Lower leg skin (tissue), 4 donors: ENCODE data around the gene TIPARP. TPM values are rescaled to one million over a fixed set of nuclear protein-coding genes. Genes with fewer than 3 reads are reported as not detected.

ENCODE experiments used
- DNase-seq, 2 donors: peaks; one replicate each; pipeline ENCODE4 v3.0.0-alpha.2; 2019; ENCODE audit warnings: low spot score in 2 of 2
- H3K4me3 ChIP-seq: fragments of 200-600 bp; sonication (generic); 2 replicates; pipeline ENCODE4 v1.5.1; 2017; ENCODE audit warnings: mild to moderate bottlenecking, low read depth; ENCODE audit not compliant: poor library complexity, severe bottlenecking
- CTCF ChIP-seq, 3 donors: fragments of 450-650 bp; IDR thresholded peaks; one replicate each; pipeline ENCODE4 v1.5.1; 2016; ENCODE audit warnings: antibody characterized with exemption in 3 of 3, mild to moderate bottlenecking in 3 of 3, moderate library complexity in 2 of 3
- POLR2A ChIP-seq, 2 donors: fragments of 450-650 bp; IDR thresholded peaks; one replicate each; pipeline ENCODE4 v1.6.1; 2016 to 2017; ENCODE audit warnings: antibody characterized with exemption in 2 of 2, mild to moderate bottlenecking in 1 of 2, moderate library complexity in 1 of 2
- WGBS, 2 donors: methylation state at CpG; one replicate each; pipeline ENCODE4 v1.1.5; 2018; 5-methylcytosine and 5-hydroxymethylcytosine counted together
- intact Hi-C: fragments of 100-400 bp; cut with DNase I; formaldehyde crosslinking; loops from one replicate; pipeline ENCODE4 v1.15.0; 2023; ENCODE audit warnings: low total_unique reads
- total RNA-seq, 4 donors: library from RNA; depleted of rRNA; stranded (reverse); fragments of >200 nt; gene quantifications; one replicate each; pipeline ENCODE4 v1.1.0, GENCODE V29; 2016

TIPARP gene
- total RNA-seq, 4 donors from 2014 or later: 59.1 to 70.3 (median 68.5) TPM

- intact Hi-C loops: no loop called here
- DNase-seq: no peak
- TF ChIP-seq CTCF (IDR thresholded peaks at IDR 0.05) (no peak), POLR2A (IDR thresholded peaks at IDR 0.05) (no peak)
- H3K4me3 ChIP-seq: no peak overlapping the region
- 51 to 70% methylated on average over 1 of the region's 1 CpG for WGBS, 2 donors
These were observed 28.0 kb downstream of the TIPARP start for GRCh38 chr3:156702367-156702766.

- WGBS, 2 donors: 93% methylated on average over 4 of the region's 4 CpGs
- no peak for TF ChIP-seq CTCF (IDR thresholded peaks at IDR 0.05)
- no peak for TF ChIP-seq POLR2A (IDR thresholded peaks at IDR 0.05)
- intact Hi-C loops: no loop called here
- DNase-seq: no peak
- no peak overlapping the region for H3K4me3 ChIP-seq
These were observed 30.1 kb downstream of the TIPARP start for GRCh38 chr3:156704370-156705036.

GRCh38 chr3:156705761-156706616 lies 31.6 kb downstream of the TIPARP start:
- TF ChIP-seq POLR2A (IDR thresholded peaks at IDR 0.05) (no peak), CTCF (IDR thresholded peaks at IDR 0.05) (no peak)
- intact Hi-C loops: no loop called here
- 57 to 64% methylated on average over 3 of the region's 3 CpGs for WGBS, 2 donors
- H3K4me3 ChIP-seq: no peak overlapping the region
- DNase-seq: no peak

- TF ChIP-seq POLR2A (IDR thresholded peaks at IDR 0.05) (no peak), CTCF (IDR thresholded peaks at IDR 0.05) (no peak)
- WGBS, 2 donors: 96 to 97% methylated on average over 7 of the region's 7 CpGs
- DNase-seq: no peak
- intact Hi-C loops: no loop called here
- H3K4me3 ChIP-seq: no peak overlapping the region
These were observed 33.2 kb downstream of the TIPARP start for GRCh38 chr3:156707588-156707987.

- TF ChIP-seq POLR2A (IDR thresholded peaks at IDR 0.05) (no peak), CTCF (IDR thresholded peaks at IDR 0.05) (no peak)
- DNase-seq: no peak
- intact Hi-C loops: no loop called here
- WGBS, 2 donors: 96 to 100% methylated on average over 1 of the region's 1 CpG
- no peak overlapping the region for H3K4me3 ChIP-seq
These were observed 36.0 kb downstream of the TIPARP start for GRCh38 chr3:156710429-156710828.
